ENCODE data around the gene GSTM3. TPM values are rescaled to one million over a fixed set of nuclear protein-coding genes. Genes with fewer than 3 reads are reported as not detected.

GSTM3 gene
- total RNA-seq, 1 donor from 2014 or later: 55.2 TPM

GRCh38 chr1:109777980-109778625, 37.3 kb upstream of the GSTM3 start:
- TF ChIP-seq CTCF (IDR thresholded peaks at IDR 0.05; ENCODE audit: unreplicated experiment): no peak
- Mint-ChIP-seq H3K4me1 (peaks cover 38% of the 10 kb centered on the region), H3K27ac (no peak overlapping the region), H3K4me3 (no peak overlapping the region), H3K9me3 (peaks cover 4% of the 10 kb centered on the region), H3K36me3 (no peaks in the 10 kb centered on the region), H3K27me3 (ENCODE audit: low read depth) (no peaks in the 10 kb centered on the region)
- DNase-seq (ENCODE audit: low spot score in 2 of 2, unreplicated experiment in 2 of 2): no peak

- no peak for DNase-seq (ENCODE audit: low spot score in 2 of 2, unreplicated experiment in 2 of 2)
- H3K9me3 Mint-ChIP-seq: peaks cover 4% of the 10 kb centered on the region
- TF ChIP-seq CTCF (IDR thresholded peaks at IDR 0.05; ENCODE audit: unreplicated experiment): no peak
- no peak overlapping the region for H3K4me3 Mint-ChIP-seq
- no peaks in the 10 kb centered on the region for H3K27me3 Mint-ChIP-seq (ENCODE audit: low read depth)
- H3K4me1 Mint-ChIP-seq: peaks cover 31% of the 10 kb centered on the region
- no peaks in the 10 kb centered on the region for H3K36me3 Mint-ChIP-seq
- H3K27ac Mint-ChIP-seq: peak overlapping the region; percentile 42
Measured at GRCh38 chr1:109777436-109777835, 36.6 kb upstream of the GSTM3 start.

GRCh38 chr1:109776911-109777310, 36.1 kb upstream of the GSTM3 start:
- H3K9me3 Mint-ChIP-seq: peaks cover 4% of the 10 kb centered on the region
- H3K4me3 Mint-ChIP-seq: no peak overlapping the region
- H3K27me3 Mint-ChIP-seq (ENCODE audit: low read depth): no peaks in the 10 kb centered on the region
- peak overlapping the region; percentile 58 for H3K27ac Mint-ChIP-seq
- H3K4me1 Mint-ChIP-seq: peaks cover 27% of the 10 kb centered on the region
- H3K36me3 Mint-ChIP-seq: no peaks in the 10 kb centered on the region
- TF ChIP-seq CTCF (IDR thresholded peaks at IDR 0.05; ENCODE audit: unreplicated experiment): peak; percentile 99
- peak; percentile 67 to 88 for DNase-seq (ENCODE audit: low spot score in 2 of 2, unreplicated experiment in 2 of 2)

- Mint-ChIP-seq H3K4me1 (peaks cover 24% of the 10 kb centered on the region), H3K36me3 (no peaks in the 10 kb centered on the region), H3K9me3 (peaks cover 4% of the 10 kb centered on the region), H3K4me3 (no peak overlapping the region), H3K27ac (no peak overlapping the region), H3K27me3 (ENCODE audit: low read depth) (no peaks in the 10 kb centered on the region)
- no peak for DNase-seq (ENCODE audit: low spot score in 2 of 2, unreplicated experiment in 2 of 2)
- TF ChIP-seq CTCF (IDR thresholded peaks at IDR 0.05; ENCODE audit: unreplicated experiment): no peak
Measured at GRCh38 chr1:109776206-109776835, 35.5 kb upstream of the GSTM3 start.

- no peak for DNase-seq (ENCODE audit: low spot score in 2 of 2, unreplicated experiment in 2 of 2)
- no peak for TF ChIP-seq CTCF (IDR thresholded peaks at IDR 0.05; ENCODE audit: unreplicated experiment)
- Mint-ChIP-seq H3K9me3 (peaks cover under 1% of the 10 kb centered on the region), H3K36me3 (no peaks in the 10 kb centered on the region), H3K27ac (peak overlapping the region; percentile 21), H3K27me3 (ENCODE audit: low read depth) (no peaks in the 10 kb centered on the region), H3K4me3 (no peak overlapping the region), H3K4me1 (peaks cover 32% of the 10 kb centered on the region)
Measured at GRCh38 chr1:109775398-109775797, 34.6 kb upstream of the GSTM3 start.
